ENCODE measurements around the gene RRM2. TPM values are rescaled to one million over a fixed set of nuclear protein-coding genes. Genes with fewer than 3 reads are reported as not detected.

The RRM2 gene
- total RNA-seq, 1 donor from 2014 or later, result 11.9 TPM

- H3K4me1 ChIP-seq (ENCODE audit: insufficient read depth, low read length), result no peaks in the 10 kb centered on the region
- FAIRE-seq (no peak), DNase-seq (ENCODE audit: low read depth) (no peak)
- no peaks in the 10 kb centered on the region for H3K27me3 ChIP-seq (ENCODE audit: insufficient read depth, low read length)
- no peaks in the 10 kb centered on the region for H3K36me3 Mint-ChIP-seq (ENCODE audit: low read depth, unreplicated experiment)
- peaks cover 11% of the 10 kb centered on the region for H3K27me3 Mint-ChIP-seq (ENCODE audit: low read depth, unreplicated experiment)
- no peaks in the 10 kb centered on the region for H3K9me3 ChIP-seq (ENCODE audit: insufficient read depth, low read depth, low read length)
- no peak overlapping the region for H3K27ac Mint-ChIP-seq (ENCODE audit: unreplicated experiment)
- no peak overlapping the region for H3K4me3 ChIP-seq (ENCODE audit: insufficient read depth, low read depth, low read length)
- no peak overlapping the region for H3K27ac ChIP-seq (ENCODE audit: low read depth, low read length)
- H3K79me2 ChIP-seq (ENCODE audit: insufficient read depth, low read length), result no peaks in the 10 kb centered on the region
- H3K4me3 Mint-ChIP-seq (ENCODE audit: unreplicated experiment), result no peak overlapping the region
- H3K9me3 Mint-ChIP-seq (ENCODE audit: unreplicated experiment), result no peaks in the 10 kb centered on the region
- H3K9ac ChIP-seq (ENCODE audit: low read length), result no peak overlapping the region
- peaks cover 4% of the 10 kb centered on the region for H3K4me1 Mint-ChIP-seq (ENCODE audit: low read depth, unreplicated experiment)
- H3K36me3 ChIP-seq (ENCODE audit: insufficient read depth, low read length), result no peaks in the 10 kb centered on the region
- H3K4me2 ChIP-seq (ENCODE audit: low read length), result no peak overlapping the region
- TF ChIP-seq EZH2 (IDR thresholded peaks at IDR 0.05; ENCODE audit: insufficient read depth, low read length) (no peak), CTCF (IDR thresholded peaks at IDR 0.05; ENCODE audit: insufficient read depth, low read depth, low read length) (no peak)
- H2AFZ ChIP-seq (ENCODE audit: low read depth, low read length), result no peak overlapping the region
- H4K20me1 ChIP-seq (ENCODE audit: insufficient read depth, low read length), result no peaks in the 10 kb centered on the region
These were observed 22.4 kb downstream of the RRM2 start for GRCh38 chr2:10144771-10145518.

DNA sequence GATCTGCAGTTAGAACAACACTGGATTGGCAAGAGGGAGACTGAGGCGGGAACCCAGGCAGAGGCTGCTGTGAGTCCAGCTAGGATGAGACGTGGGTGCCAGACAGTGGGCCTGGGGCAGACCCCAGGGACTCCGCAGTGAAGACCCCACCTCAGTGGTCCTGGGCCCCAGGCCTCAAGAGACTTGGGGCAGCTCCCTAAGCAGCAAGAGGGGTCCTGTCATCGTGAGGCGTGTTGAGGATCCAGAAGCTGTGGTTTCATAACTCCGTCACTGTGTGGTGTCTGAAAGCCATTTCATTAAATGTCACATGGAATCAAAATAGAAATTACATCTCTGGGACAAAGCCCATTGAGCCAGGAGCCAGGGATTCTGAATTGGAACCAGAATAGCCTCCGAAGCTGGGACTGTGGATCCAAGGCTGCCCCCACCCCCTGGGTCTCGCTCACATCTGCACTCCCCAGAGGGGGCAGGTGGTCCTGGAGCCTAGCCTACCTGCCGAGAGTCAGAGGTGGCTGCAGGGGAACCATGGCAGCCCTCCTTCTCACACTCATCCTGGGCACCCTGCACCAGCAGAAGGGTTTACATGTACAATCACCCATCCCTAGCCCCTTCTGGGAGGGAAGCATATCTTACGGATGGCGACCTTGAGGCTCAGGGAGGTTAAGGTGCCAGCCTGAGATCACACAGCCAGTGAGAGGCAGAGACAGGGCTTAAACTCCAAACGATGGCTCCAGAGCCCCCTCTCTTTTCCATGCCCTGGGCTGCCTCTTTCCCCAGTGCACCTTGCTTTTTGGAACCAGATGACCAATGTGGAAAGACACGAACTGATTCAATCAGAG is 23.2 kb downstream of the RRM2 start:
- Mint-ChIP-seq H3K36me3 (ENCODE audit: low read depth, unreplicated experiment) (no peaks in the 10 kb centered on the region), H3K4me1 (ENCODE audit: low read depth, unreplicated experiment) (peaks cover 4% of the 10 kb centered on the region), H3K4me3 (ENCODE audit: unreplicated experiment) (no peak overlapping the region), H3K9me3 (ENCODE audit: unreplicated experiment) (no peaks in the 10 kb centered on the region), H3K27me3 (ENCODE audit: low read depth, unreplicated experiment) (peaks cover 11% of the 10 kb centered on the region), H3K27ac (ENCODE audit: unreplicated experiment) (no peak overlapping the region)
- Histone ChIP-seq H3K36me3 (ENCODE audit: insufficient read depth, low read length) (no peaks in the 10 kb centered on the region), H4K20me1 (ENCODE audit: insufficient read depth, low read length) (no peaks in the 10 kb centered on the region), H3K79me2 (ENCODE audit: insufficient read depth, low read length) (no peaks in the 10 kb centered on the region), H3K4me3 (ENCODE audit: insufficient read depth, low read depth, low read length) (no peak overlapping the region), H3K9ac (ENCODE audit: low read length) (no peak overlapping the region), H3K4me2 (ENCODE audit: low read length) (no peak overlapping the region), H3K4me1 (ENCODE audit: insufficient read depth, low read length) (no peaks in the 10 kb centered on the region), H3K27me3 (ENCODE audit: insufficient read depth, low read length) (no peaks in the 10 kb centered on the region), H3K27ac (ENCODE audit: low read depth, low read length) (no peak overlapping the region), H2AFZ (ENCODE audit: low read depth, low read length) (no peak overlapping the region), H3K9me3 (ENCODE audit: insufficient read depth, low read depth, low read length) (no peaks in the 10 kb centered on the region)
- FAIRE-seq (no peak), DNase-seq (ENCODE audit: low read depth) (no peak)
- TF ChIP-seq EZH2 (IDR thresholded peaks at IDR 0.05; ENCODE audit: insufficient read depth, low read length) (no peak), CTCF (IDR thresholded peaks at IDR 0.05; ENCODE audit: insufficient read depth, low read depth, low read length) (no peak)

Data from astrocyte (in vitro differentiated cells and primary cell).